GF-D8 (cell line): Measurements from ENCODE around the gene MAPK1.
A peak's percentile ranks its signal among the peaks of the same experiment; 100 is the strongest.
"Not testable (repeated sequence)": the region's sequence is repeated elsewhere in the genome, so short reads cannot be mapped to it uniquely, and the experiment has no call there.

Experiments
- DNase-seq: peaks from one replicate; lab custom pipeline; 2025; lab: John Stamatoyannopoulos, UW

MAPK1 gene

GRCh38 chr22:21754523-21754922 is 112.9 kb downstream of the MAPK1 start:
- DNase-seq: peak; percentile 41

- DNase-seq: no peak
Observed at GRCh38 chr22:21753374-21754111, 113.9 kb downstream of the MAPK1 start.

GRCh38 chr22:21752276-21752675 is 115.2 kb downstream of the MAPK1 start:
- DNase-seq: no peak

- DNase-seq: no peak
Observed at GRCh38 chr22:21745948-21746347, 121.5 kb downstream of the MAPK1 start.

GRCh38 chr22:21744917-21745316 is 122.5 kb downstream of the MAPK1 start:
- DNase-seq: not testable (repeated sequence)

- no peak for DNase-seq
Observed at GRCh38 chr22:21741790-21742189, 125.7 kb downstream of the MAPK1 start.

GRCh38 chr22:21741059-21741458 is 126.4 kb downstream of the MAPK1 start:
- DNase-seq: no peak

- no peak for DNase-seq
Observed at GRCh38 chr22:21739828-21740377, 127.5 kb downstream of the MAPK1 start.

- DNase-seq: no peak
Observed at GRCh38 chr22:21738966-21739365, 128.5 kb downstream of the MAPK1 start.

- no peak for DNase-seq
Observed at GRCh38 chr22:21738081-21738480, 129.4 kb downstream of the MAPK1 start.

GRCh38 chr22:21736948-21737347 is 130.5 kb downstream of the MAPK1 start:
- no peak for DNase-seq

- DNase-seq: no peak
Observed at GRCh38 chr22:21736084-21736642, 131.3 kb downstream of the MAPK1 start.

GRCh38 chr22:21735200-21736083 is 132.0 kb downstream of the MAPK1 start, which contains the start of gene YPEL1:
Gene YPEL1, minus strand, starts transcription at chr22:21735794. Its CDS starts 25,050 bp downstream, at chr22:21710744.
- DNase-seq: peak; percentile 81

GRCh38 chr22:21734540-21735199 is 132.8 kb downstream of the MAPK1 start:
- DNase-seq: peak; percentile 2

GRCh38 chr22:21731503-21731902 is 135.9 kb downstream of the MAPK1 start:
- DNase-seq: no peak

GRCh38 chr22:21730535-21731308 is 136.7 kb downstream of the MAPK1 start:
- no peak for DNase-seq

- not testable (repeated sequence) for DNase-seq
Observed at GRCh38 chr22:21729184-21729583, 138.3 kb downstream of the MAPK1 start.

GRCh38 chr22:21728270-21728669 is 139.2 kb downstream of the MAPK1 start:
- no peak for DNase-seq

GRCh38 chr22:21727768-21728167 is 139.7 kb downstream of the MAPK1 start:
- no peak for DNase-seq

GRCh38 chr22:21727159-21727558 is 140.3 kb downstream of the MAPK1 start:
- DNase-seq: no peak

GRCh38 chr22:21726650-21727049 is 140.8 kb downstream of the MAPK1 start:
- no peak for DNase-seq
